A673 (cell line): Measurements from ENCODE around the gene ARHGAP24.

Experiments
- CTCF ChIP-seq: fragments of 300-800, 200-600 bp; sonication (generic); conservative IDR thresholded peaks from 2 replicates; pipeline ENCODE4 v1.5.1; 2017; ENCODE audit warnings: low read depth, mild to moderate bottlenecking, antibody characterized with exemption, low read length, moderate library complexity, mixed read lengths
- EZH2 ChIP-seq: fragments of 200-600 bp; sonication (generic); IDR thresholded peaks from 2 replicates; pipeline ENCODE4 v1.6.1; 2017; ENCODE audit warnings: borderline replicate concordance, low read depth, mild to moderate bottlenecking, mixed read lengths, antibody characterized with exemption, low read length; ENCODE audit not compliant: poor library complexity, severe bottlenecking

- TF ChIP-seq CTCF (no peak), EZH2 (no peak)
Measured at GRCh38 chr4:85787133-85787532, 312.2 kb downstream of the ARHGAP24 start.
